Measurements from ENCODE around the gene MYL5.

DNA sequence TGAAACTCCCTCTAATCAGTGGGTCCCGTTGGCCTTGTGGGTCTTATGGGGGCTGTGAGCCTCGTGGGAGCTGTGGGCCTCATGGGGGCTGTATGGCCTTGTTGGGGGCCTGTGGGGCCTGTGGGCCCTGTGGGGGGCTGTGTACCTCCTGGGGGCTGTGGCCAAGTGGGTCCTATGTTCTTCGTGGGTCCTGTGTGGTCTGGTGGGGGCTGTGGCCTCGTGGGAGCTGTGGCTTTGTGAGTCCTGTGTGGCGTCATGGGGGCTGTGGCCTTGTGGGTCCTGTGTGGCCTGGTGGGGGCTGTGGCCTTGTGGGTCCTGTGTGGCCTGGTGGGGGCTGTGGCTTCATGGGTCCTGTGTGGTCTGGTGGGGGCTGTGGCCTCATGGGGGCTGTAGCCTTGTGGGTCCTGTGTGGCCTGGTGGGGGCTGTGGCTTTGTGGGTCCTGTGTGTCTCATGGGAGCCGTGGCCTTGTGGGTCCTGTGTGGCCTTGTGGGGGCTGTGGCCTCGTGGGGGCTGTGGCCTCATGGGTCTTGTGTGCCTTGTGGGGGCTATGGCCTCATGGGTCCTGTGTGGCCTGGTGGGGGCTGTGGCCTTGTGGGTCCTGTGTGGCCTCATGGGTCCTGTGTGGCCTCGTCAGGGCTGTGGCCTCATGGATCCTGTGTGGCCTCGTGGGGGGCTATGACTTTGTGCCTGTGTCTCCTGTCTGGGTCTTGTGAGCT, 38.7 kb downstream of the MYL5 start:
- TF ChIP-seq, protein P1, sequence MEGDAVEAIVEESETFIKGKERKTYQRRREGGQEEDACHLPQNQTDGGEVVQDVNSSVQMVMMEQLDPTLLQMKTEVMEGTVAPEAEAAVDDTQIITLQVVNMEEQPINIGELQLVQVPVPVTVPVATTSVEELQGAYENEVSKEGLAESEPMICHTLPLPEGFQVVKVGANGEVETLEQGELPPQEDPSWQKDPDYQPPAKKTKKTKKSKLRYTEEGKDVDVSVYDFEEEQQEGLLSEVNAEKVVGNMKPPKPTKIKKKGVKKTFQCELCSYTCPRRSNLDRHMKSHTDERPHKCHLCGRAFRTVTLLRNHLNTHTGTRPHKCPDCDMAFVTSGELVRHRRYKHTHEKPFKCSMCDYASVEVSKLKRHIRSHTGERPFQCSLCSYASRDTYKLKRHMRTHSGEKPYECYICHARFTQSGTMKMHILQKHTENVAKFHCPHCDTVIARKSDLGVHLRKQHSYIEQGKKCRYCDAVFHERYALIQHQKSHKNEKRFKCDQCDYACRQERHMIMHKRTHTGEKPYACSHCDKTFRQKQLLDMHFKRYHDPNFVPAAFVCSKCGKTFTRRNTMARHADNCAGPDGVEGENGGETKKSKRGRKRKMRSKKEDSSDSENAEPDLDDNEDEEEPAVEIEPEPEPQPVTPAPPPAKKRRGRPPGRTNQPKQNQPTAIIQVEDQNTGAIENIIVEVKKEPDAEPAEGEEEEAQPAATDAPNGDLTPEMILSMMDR (IDR thresholded peaks at IDR 0.05) = no peak
- no peak for TF ChIP-seq EP300 (IDR thresholded peaks at IDR 0.05)

All from gastroesophageal sphincter (tissue), 3 donors.